Dermis blood vessel endothelial cell (primary cell): ENCODE measurements around the gene MDGA2. TPM values are rescaled to one million over a fixed set of nuclear protein-coding genes. Genes with fewer than 3 reads are reported as not detected.
"Not testable (repeated sequence)": the region's sequence is repeated elsewhere in the genome, so short reads cannot be mapped to it uniquely, and the experiment has no call there.

Experiments
- DNase-seq: peaks from one replicate; pipeline ENCODE4 v3.0.0; 2010
- total RNA-seq: library from RNA; depleted of rRNA; stranded (reverse); fragments of >200 nt; gene quantifications from 2 replicates; pipeline ENCODE4 v1.2.3, GENCODE V29; 2014

Gene MDGA2
- total RNA-seq, 1 donor from 2014 or later: not detected

DNA sequence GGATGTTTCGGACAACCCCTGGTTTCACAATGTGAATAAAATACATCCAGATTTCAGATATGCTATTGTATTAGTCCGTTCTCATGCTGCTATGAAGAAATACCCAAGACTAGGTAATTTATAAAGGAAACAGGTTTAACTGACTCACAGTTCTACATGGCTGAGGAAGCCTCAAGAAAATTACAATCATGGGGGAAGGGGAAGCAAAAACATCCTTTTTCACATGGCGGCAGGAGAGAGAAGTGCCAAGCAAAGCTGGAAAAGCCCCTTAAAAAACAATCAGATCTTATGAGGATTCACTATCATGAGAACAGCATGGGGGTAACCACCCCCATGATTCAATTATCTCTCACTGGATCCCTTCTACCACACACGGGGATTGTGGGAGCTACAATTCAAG lies 451.7 kb downstream of the MDGA2 start:
- DNase-seq: no peak

DNA sequence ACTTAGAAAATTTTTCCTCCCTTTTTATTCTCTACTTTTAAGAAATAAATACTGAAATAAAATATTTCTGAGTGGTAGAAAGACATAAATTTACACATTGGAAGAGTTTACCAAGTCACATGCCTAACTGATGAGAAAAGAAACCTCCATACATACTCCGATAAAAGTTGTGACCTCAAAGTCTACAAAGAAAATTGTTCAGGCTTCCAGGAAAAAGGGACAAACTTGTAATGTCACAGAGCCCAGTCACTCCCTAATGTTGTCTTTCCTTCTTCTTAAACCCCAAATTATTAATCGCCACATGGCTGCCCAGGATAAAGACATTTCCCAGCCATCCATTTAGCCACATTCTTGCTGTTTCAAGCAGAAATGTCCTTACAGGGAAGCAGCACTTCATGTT lies 455.3 kb downstream of the MDGA2 start:
- DNase-seq: no peak

DNA sequence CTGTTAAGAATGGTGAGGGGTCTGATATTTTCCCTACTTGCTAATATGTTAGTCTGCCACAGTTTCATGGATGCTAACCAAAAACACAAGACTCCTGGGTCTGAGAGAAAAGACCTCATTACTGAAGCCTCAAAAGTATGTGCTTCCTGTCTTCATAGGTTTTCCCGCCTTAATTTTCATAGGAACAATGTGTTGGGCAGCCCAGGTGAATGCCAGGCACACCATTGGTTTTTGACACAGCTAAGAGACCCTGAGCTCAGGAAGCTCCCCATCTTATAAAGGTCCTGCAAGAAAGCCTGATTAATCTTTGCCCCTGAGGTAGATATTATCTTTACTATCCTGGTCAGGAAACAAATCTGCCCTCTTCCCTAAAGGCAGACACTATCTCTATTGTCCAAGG lies 464.1 kb downstream of the MDGA2 start:
- DNase-seq: no peak

DNA sequence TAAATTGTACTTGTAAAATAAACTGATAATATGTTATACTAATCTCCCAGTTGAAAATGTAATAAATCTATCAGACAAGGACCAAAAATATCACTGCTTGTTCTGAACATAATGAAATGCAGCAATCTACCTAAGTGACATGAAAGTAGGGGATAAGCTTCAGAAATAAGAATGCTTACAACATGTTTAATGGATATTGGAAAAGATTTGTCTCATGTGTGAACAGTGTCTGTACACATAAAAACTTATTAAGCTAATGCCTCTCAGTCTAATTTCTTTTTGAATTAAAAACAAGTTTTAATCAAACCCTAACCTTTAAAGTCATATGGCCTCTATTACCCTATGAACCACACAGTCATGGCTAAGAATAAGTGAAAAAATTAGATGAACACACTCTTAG lies 465.3 kb downstream of the MDGA2 start:
- DNase-seq: no peak

DNA sequence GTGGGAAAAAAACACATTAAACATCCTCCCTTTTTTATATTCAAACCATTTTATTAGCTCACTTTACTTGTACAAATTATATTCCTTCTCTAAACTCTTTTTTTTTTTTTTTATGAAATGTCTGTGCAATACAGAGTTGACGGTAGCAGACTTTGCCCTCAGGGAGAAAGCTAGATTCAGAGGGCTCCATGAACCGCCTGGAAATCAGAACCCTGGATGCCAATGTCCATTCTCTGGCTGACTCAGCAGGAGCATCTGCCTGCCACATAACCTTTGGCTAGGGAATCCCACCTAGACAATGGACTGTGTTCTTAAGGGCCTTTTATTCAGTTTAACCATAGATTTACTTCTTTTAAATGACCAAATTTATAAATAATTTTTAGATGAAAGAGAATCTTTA lies 467.0 kb downstream of the MDGA2 start:
- no peak for DNase-seq

DNA sequence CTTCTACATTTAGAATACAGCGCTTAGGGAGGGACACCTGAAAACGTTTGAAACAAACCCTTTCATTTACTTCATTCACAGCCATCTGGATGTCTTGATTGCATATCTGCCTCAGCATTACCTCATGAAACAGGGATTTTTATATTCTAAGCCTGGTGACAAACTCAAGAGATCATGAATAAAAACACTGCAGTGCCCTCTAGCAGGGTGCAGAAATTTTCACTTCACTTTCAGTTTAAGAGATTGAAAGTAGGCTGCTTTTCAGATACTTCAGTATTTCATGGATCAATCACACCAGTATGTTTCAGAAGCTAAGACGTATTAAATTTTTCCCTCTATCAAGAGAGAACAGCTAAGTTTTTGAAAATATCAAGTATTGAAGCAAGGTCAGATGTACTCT lies 467.8 kb downstream of the MDGA2 start:
- DNase-seq: no peak

DNA sequence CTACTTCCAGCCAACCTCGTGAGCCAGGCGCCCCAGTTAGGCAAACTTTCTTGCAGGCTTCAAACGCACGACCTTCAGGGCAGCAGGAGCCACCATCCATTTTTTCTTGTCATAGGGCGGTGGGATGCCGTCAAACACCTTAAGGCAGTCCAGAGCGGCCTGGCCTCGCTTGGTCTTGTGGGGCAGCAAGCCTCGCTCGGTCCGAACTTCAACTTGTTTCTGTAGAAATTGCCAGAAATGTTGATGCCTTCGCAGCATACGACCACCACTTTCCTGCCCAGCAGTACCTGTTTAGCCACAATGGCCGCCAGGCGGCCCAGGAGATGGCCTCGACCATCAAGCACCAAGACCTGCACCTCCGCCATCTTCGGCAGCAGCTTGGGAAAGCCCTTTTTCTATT lies 474.7 kb downstream of the MDGA2 start:
- no peak for DNase-seq

DNA sequence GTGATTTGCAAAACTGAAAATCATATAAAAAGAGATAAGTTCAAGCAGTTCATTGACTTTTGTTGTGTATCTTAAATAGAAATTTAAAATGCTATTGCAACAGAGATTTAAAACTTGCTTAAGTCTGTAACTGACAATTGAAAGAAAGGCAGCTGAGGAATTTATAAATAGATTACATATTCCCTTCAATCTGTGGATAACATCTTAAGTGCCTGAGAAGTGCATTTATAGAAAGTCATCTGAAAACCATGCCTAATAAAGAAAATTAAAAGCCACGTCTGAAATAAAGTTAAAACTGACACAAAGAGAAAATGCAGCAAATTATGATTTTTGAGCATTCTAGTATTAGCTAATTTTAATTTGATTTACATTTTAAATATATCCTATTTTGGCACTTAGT lies 479.8 kb downstream of the MDGA2 start:
- no peak for DNase-seq

DNA sequence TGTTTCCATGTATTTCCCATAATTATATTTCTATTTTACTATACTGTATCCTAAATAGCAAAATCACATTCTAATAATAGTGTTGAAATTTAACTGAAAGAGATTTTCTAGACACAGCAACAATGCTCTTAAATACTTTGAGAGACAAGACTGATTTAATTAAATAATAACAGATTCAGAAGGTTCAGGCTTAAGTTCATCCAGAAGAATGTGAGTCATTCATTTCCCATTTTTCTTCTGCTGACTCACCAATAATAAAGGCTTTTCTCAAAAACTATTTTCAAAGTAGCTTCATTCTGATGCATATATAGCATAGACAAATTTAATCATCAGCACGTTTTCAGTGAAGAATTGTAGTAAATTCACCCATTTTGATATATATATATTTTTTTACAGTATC lies 481.4 kb downstream of the MDGA2 start:
- DNase-seq: no peak

DNA sequence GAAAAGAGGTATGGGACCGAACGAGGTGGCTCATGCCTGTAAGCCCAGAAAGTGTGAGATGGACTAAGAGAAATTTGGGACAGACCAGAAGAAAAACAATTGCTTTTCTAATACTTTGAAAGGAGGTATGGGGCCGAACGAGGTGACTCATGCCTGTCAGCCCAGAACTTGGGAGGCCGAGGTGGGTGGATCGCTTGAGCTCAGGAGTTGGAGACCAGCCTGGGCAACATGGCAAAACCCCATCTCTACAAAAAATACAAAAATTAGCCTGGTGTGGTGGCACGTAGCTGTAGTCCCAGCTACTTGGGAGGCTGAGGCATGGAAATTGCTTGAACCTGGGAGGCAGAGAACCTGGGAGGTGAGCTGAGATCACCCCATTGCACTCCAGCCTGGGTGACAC lies 483.2 kb downstream of the MDGA2 start:
- DNase-seq: not testable (repeated sequence)

DNA sequence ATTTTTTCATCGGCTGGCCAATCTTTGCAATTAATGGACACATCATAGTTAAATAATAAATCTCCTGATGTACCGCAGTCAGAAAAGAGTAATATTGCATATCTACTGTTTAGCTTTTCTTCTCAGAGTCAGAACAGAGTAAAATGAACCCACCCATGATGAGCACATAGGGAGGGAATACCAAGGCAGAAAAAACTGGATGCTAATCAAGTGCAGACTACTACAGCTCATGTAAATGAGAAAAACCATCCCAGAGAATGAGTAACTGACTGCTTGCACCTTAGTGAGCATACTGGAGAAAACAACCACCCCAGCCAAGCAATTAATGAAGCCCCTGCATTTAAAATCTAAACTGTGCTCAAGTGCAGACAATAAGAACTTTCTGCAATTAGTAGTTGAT lies 483.7 kb downstream of the MDGA2 start:
- DNase-seq: no peak

DNA sequence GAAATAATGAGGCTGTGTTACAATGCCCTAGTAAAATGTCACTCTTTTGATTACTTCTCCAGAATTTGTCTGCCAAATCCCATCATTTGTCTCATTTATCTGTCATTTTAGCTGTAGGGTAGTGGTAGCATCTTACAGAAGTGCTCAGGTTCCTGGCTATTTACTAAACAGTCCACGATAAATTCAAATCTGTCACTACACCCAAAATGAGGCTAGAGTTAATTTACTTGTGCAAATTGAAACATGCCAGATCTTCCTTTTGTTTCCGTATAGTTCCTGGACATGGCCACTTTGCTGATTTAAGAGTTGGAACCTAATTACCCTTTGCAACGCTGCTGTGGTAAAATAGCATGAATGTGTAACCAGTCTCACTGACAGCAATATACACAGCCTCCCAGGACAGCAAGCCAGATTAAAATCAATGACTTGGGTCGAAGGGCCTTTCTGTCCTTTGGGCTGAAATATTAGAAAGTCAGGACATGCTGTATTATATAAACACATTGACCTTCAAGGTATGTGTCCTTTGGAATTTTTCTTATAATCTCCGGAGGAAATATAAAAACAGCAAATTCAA lies 485.4 kb downstream of the MDGA2 start:
- no peak for DNase-seq

DNA sequence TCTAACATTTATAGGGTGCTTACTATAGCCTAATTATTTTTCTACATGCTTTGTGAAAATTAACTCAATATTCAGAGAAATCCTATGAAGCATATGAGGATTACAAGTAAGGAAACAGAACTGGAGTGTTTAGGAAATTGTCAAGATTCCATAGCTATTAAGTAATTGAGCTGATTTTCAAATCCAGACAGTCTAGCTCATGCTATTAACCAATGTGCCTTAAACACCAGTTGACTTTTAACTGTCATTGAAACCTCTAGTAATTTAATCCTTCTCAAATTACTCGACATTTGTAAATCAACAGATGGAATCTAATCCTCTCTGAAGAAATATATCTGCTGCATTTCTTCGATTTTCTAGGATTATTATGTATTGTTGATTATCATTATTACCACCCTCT lies 488.9 kb downstream of the MDGA2 start:
- DNase-seq: no peak

DNA sequence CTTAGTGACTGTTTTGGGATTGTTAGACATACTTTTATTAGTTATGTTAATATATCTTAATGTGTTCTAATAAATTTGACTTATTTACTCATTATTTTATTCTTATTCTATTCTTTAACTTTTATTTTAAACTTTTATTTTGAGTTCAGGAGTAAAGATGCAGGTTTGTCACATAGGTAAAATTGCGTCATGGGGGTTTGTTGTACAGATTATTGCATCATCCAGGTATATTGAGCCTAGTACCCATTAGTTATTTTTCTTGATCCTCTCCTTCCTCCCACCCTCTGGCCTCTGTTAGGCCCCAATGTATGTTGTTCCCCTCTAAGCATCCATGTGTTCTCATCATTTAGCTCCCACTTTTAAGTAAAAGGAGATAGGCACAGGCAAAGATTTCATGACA lies 495.5 kb downstream of the MDGA2 start:
- no peak for DNase-seq

DNA sequence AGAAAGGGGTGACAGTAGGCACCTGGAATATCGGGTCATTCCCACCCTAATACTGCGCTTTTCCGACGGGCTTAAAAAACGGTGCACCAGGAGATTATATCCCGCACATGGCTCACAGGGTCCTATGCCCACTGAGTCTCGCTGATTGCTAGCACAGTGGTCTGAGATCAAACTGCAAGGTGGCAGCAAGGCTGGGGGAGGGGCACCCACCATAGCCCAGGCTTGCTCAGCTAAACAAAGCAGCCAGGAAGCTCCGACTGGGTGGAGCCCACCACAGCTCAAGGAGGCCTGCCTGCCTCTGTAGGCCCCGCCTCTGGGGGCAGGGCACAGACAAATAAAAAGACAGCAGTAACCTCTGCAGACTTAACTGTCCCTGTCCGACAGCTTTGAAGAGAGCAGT lies 503.5 kb downstream of the MDGA2 start:
- DNase-seq: not testable (repeated sequence)

DNA sequence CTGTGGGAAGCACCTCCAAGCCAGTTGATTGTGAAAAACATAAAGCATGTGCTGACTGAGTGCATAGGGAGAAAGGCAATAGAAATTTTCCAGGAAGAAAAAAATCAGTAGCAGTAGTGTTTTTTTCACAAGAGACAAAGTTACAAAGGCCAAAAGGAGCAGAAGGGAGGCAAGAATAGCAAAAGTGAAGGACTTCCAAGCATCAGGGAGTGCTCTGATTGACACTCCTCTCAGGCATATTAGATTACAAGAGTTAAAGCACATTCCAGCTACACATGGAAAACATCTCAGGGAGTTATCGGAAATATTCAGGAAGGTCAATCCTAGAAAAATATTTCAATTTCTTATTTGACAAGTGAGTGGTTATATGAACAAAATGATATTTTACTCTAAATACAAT lies 508.0 kb downstream of the MDGA2 start:
- no peak for DNase-seq

DNA sequence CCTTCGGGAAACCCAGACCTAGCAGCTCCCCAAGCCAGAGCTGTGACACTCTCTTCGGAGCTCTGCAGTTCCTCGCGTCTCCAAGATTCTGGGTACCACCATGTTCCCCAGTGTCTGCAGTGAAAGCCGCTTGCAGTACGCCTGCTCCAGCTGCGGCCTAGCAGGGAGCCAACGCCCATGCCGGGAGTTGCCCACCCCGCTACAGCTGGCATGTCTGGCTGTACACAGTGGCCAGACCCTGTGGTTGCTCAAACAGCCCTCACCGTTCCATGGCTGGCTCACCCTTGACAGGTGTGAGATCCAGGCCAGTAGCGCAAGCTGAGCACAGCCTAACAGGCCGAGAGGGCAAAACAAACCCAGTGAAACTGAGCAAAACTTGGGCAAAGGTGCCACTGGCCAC lies 520.0 kb downstream of the MDGA2 start:
- DNase-seq: no peak

DNA sequence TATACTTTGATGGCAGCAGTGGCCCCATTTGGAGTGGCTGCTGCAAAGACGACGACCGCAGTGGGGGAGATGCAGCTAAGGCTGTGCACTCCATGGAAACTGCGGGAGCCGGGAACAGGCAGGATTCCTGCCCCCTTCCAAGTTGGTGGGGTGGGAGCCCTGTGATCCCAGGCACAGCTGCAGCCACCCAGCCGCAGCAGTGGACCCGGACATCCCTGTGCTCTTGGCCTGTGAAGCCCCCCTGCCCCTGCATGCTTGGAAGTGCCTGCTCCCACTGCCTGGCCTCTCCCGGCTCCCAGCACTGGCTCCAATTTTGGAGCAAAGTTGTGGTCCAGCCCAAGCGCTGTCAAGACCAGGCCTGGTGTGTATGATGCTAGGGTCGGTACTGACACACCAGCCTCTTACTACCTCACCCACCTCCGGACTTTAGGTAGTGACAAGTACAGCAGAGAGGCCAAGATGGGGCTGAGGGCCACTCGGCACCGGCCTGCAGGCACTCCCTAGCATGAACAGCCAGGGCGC lies 521.1 kb downstream of the MDGA2 start:
- no peak for DNase-seq

DNA sequence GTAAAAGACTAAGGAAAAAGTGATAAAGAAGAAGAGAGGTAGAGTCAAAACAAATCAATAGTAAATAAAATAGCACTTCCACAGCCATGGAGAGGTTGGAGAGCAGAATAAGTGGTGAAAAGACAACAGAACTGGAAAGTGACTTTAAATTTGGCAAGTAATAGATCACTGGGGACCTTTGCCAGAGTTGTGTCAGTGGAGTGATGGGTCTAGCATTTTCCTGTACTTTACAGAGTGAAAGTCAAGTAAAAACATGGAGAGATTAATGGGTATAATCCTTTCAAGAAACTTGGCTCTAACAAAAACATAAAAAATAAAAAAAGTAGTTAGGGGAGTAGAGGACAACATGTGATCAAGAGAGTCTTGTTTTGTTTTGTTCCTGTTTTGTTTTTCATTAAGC lies 521.7 kb downstream of the MDGA2 start:
- no peak for DNase-seq

DNA sequence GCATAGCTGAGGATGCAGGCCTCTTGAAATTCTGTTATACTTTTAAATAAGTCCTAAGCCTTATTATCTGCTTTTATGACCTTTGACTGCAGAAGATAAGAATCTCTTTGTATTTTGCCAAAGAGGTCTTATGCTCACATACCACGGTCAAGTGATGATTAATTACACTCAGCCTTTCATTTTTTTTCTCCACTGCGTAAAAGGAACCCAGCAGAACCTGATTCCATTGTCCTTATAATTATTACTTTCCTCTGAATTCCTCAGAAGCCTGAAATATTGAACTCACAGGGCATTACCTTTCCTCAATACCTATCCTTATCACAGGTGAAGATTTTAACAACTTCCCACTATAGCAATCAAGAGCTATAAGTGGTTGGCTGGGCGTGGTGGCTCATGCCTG lies 525.1 kb downstream of the MDGA2 start:
- DNase-seq: no peak

DNA sequence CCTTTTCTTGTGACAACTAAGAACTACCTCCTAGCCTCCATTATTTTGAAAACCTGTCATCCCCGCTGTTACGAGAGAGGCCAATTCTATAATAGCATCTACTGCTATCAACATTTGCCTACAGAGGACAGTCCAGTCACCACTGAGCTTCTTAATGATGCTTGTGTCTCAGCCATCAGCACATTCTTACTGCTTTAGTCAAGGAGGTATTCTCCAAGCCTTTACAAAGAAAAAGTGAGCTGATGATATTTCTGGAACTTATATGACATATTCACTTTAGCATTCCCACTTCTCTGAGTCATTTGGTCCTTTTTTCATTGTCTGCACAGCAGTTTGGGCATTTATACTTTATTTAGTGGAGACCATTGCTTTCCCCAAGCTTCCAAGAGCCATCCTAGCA lies 526.1 kb downstream of the MDGA2 start:
- no peak for DNase-seq

DNA sequence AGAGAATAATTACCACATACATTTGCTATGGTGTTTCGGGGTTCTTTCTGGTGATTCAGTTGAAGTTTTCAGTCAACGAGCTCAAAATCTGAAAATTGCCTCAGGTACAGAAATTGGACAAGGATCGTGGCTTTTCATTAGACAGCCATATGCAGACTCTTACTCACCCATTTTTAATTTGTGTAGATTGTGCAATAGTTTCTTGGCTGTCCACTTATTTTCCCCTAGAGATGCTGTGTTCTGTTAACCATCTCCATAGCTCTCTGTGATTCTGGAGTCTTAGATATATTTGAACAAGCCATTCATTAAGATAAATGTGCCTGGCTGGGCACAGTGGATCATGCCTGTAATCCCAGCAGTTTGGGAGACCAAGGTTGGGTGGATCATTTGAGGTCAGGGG lies 526.7 kb downstream of the MDGA2 start:
- DNase-seq: no peak

DNA sequence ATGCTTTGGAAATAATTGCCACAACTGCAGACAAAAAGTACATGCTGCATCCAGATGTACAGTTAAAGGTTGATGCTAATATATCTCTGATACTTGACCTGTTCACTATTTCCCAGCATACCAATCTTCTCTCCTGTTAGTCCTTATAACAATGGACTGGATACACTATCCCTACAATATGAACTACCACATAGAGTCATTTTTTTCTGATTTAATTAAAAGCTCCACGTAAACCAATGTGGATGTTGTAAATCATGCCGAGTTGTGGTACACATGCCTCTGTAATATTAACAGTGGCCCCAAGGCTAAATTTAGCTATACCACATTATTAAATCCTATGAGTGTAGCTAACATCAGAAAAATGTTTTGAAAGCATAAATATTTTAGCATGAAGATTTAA lies 554.8 kb downstream of the MDGA2 start:
- DNase-seq: no peak

DNA sequence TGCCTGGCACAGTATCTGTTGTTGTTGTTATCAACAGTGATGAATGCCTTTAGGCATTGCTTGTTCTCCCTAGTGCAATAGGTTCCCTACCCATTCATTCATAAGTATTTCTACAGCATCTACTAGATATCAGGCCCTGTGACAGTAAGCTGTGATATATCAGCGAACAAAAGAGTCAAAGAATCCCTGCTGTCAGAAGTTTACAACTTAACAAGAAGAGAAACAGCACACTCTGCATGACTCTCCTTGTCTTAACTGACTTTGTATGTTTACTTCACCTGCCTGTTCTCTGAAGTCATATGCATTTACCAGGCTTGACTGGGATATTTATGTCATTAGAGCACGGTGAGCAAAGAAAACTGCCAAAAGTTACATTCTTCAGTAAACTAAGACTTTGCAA lies 571.6 kb downstream of the MDGA2 start:
- DNase-seq: no peak

DNA sequence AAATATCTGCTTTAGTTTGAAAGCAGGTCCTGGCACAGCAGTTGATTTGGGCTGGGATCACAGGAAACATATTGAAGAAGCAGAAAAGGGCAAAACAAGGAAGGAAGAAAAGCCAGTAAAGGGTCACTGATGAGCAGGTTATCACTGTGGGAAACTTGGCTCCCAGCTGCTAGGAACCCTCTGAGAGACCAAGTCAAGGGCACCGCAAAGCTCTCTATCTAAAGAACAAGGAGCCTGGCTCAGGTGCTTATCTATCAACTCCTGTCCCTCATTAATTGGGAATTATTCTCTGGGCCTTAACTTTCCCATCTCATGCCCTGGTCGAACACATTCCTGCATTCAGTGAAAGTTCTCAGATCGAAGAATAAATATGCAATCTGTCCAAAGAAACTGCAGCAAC lies 572.9 kb downstream of the MDGA2 start:
- DNase-seq: no peak

DNA sequence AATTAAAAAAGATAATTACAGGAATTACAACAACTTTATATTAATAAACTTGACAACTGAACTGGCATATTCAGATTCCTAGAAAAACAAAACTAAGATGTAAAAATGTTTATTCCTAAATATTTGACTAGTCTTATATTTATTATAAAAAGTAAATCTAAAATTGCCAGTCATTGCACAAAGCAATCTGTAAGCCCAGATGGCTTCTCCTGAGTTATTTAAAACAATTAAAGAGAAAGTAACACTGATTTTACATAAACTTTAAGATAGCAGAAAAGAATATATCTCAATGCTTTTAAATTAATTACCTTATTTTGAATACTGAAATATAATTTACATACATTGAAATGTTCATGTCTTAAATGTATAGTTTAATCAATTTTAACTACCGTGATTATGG lies 589.7 kb downstream of the MDGA2 start:
- DNase-seq: no peak
